HG02623 (cell line): ENCODE measurements around the gene MRPL21.

Experiments
- ATAC-seq: cut with Tn5 transposase; IDR thresholded peaks from one replicate; pipeline ENCODE4 v1.9.1; 2021; ENCODE audit warnings: moderate library complexity; ENCODE audit not compliant: unreplicated experiment

Gene MRPL21

GRCh38 chr11:68935066-68935465 lies 31.4 kb upstream of the MRPL21 start:
- ATAC-seq: no peak

- no peak for ATAC-seq
Measured at GRCh38 chr11:68934666-68935065, 31.0 kb upstream of the MRPL21 start.

DNA sequence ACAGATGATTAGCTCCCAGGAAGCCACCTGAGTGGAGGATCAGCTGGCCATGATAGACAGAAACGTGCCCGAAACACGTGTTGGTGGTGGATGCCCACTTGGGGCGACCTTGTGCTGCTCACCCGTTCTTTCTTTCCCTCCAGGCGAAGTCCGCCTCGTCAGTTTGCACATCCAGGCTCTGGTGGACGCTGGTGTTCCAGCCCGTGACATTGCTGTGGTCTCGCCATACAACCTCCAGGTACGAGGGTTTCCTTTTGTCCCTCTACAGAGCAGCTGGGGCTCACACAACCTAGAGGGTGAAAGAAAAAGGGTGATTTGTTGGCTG lies 30.7 kb upstream of the MRPL21 start:
- no peak for ATAC-seq

DNA sequence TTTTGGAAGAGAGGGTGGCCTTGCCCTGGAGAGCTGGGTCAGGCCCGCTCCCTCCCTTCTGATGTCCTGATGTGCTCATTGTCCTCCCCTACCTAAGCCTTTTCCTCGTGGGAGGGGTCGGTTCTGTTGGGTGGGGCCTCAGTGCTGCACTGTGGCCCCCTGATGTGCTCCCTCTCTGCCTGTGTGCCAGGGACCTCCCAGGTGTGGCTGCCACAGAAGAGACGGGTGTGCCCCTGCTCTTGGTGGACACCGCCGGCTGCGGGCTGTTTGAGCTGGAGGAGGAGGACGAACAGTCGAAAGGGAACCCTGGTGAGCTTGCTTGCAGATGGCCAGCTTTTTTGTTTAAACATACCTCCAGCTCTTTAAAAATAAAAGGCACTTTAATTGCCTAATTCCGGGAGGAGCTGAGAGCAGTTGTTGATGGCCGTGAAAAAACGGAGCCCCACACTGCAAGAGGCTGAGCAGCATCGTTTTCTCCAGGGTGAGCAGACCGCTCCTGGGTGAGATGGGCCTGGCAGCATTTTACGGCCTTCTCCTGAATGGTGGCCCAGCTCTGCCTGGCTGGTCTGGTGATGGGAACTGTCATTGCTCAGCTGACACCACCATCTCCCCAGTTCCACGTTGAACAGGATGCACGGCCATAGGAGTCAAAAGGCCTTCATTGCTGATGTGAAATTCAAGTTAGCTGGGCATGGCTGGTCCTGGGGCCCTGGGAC lies 30.1 kb upstream of the MRPL21 start:
- ATAC-seq: no peak

DNA sequence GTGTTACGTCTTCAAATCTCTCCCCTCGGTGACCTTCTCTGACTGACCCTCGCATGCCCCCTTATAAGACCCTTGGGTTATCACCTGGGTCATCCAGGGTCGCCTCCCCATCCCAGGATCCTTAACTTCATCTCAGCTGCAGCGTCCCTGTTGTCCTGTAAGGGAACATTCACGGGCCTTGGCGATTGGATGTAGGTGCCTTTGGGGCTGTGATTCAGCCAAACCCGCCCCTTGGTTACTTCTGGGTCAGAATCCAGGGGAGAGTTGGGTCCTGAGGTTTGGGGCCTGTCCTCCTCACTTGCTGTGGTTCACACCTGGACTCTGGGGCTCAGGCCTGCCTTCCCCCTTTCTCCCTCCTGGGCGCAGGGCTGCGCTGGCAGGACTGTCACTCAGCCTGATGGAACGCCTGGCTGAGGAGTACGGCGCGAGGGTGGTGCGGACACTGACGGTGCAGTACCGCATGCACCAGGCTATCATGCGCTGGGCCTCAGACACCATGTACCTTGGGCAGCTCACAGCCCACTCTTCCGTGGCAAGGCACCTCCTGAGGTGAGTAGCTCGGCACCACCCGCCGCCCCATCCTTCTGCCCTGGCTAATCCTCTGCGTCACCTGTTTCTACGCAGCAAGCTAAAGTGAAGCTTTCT lies 29.4 kb upstream of the MRPL21 start:
- no peak for ATAC-seq

- no peak for ATAC-seq
Measured at GRCh38 chr11:68932358-68932757, 28.7 kb upstream of the MRPL21 start.

GRCh38 chr11:68931911-68932310 lies 28.3 kb upstream of the MRPL21 start:
- ATAC-seq: no peak

GRCh38 chr11:68930991-68931855 lies 27.6 kb upstream of the MRPL21 start:
- no peak for ATAC-seq

DNA sequence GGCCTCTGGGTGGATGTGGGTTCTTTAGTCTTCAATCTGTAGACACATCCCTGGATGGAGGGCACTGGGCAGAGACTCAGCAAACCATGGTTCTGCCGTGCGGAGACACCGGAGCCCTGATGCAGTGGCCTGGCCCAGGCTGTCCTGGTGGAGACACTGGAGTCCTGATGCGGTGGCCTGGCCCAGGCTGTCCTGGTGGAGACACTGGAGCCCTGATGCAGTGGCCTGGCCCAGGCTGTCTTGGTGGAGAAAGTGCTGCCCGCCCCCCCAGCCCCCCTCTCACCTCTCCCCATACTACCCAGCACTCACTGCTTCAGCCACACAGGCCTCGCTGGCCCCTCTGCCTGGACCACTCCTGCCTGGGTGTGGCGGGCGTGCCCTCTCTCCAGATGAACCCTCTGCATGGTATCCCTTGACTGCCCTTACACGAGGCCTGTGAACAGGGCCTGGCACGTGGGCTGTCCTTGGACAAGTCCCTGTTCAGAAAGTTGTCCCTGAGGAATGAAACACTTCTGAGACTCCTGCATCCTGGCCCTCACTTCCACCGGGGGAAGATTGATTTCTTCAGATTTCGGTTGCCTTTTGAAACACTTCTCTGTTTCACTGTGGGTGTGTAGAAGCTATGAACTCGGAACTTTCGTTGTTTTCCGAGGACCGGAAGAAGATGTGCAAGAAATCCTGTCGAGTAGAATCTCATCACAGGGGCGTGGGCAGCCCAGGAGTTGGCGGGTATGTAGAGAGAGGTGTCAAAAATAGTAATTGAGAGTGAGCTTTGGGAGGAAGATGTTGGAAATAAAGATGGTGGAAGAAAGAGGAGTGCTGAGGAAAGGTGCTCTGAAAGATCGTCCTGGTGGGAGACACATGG lies 26.3 kb upstream of the MRPL21 start:
- no peak for ATAC-seq

- ATAC-seq: no peak
Measured at GRCh38 chr11:68929135-68929534, 25.5 kb upstream of the MRPL21 start.

- no peak for ATAC-seq
Measured at GRCh38 chr11:68928136-68928880, 24.7 kb upstream of the MRPL21 start.

GRCh38 chr11:68927280-68928135 lies 23.9 kb upstream of the MRPL21 start:
- ATAC-seq: no peak

DNA sequence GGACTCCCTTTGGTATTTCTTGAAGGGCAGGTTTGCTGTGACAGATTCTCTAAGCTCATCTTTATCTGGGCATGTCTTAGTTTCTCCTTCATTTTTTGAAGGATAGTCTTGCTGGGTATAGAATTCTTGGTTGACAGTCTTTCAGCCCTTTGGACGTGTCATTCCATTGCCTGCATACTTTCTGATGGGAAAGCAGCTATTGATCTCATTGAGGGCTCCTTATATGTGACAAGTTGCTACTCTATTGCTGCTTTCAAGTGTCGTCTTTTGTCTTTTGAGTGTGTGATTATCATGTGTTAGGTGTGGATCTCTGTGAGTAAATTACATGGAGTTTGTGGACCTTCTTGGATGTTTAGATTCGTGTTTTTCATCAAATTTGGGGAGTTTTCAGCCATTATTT lies 22.0 kb upstream of the MRPL21 start:
- ATAC-seq: no peak

DNA sequence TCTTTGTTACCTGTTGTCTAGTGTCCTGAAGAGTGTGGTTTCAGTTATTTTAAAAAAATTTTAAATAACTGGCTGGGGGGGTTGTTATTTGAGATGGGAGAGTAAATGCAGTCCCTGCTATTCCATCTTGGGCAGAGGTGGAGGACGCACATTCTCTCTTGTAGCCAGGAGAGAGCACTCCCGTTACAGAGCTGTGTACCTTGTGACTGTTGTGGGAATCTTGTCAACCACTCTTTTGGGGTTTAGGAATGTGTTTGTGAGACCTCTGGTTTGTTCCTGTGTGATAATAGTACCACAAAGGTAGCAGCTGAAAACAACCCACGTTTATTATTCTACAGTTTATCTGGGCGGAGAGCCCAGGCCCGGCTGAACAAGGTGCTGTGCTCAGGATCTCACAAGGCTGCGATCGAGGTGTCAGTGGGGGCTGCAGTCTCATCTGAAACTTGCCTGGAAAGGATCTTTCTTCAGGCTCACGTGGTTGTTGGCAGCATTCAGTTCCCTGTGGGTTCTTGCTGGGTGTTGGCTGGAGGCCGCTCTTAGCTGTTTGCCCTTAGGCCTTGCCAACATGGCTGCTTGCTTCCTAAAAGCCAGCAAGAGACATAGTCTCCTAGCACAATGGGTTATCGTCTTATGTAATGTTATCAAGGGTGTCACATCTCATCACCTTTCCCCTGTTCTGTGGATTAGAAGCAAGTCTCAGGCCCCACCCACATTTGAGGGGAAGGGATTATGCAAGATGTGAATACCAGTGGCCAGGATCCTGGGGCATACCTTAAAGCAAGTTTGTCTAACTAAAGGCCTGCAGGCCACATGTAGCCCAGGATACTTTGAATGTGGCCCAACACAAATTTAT lies 20.7 kb upstream of the MRPL21 start:
- ATAC-seq: no peak

GRCh38 chr11:68923614-68924013 lies 20.0 kb upstream of the MRPL21 start:
- no peak for ATAC-seq

DNA sequence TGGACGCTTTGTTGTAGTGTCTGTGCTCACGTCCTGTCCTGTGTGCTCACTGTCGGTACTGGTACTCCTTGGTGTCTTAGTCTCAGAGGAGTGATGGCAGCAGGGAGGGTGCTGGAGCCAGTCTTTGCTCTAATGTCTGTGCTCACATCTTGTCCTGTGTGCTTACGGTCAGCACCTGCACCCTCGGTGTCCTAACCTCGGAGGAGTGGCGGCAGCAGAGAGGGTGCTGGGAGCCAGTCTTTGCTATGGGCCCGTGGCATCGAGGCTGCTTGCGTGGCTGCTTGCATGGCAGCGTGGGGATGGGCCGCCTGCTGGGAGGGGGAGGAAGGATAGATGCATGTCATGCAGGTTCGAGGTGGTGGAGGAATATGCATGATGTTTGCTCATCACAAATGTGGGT lies 12.8 kb upstream of the MRPL21 start:
- no peak for ATAC-seq

- ATAC-seq: no peak
Measured at GRCh38 chr11:68914761-68915160, 11.1 kb upstream of the MRPL21 start.

DNA sequence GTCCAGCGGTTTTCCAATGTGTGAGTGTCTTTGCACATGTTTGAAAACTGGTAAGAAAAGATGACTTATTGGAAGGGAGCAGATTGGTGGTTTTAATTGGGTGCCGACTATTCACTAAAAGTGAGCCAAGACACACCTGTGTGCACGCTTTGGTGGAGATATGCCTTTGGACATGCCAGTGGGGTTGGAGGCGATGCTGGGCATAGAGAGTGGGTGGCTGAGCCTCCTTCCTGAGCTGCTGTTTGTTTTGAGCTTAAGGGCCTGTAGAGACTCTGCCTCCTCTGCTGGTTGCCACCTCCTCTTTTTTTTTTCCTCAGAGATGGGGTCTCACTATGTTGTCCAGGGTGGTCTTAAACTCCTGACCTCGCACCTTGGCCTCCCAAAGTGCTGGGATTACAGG lies 9.6 kb upstream of the MRPL21 start:
- no peak for ATAC-seq

- ATAC-seq: no peak
Measured at GRCh38 chr11:68912254-68912653, 8.6 kb upstream of the MRPL21 start.
